Measurements from ENCODE around the gene LRBA. TPM values are rescaled to one million over a fixed set of nuclear protein-coding genes. Genes with fewer than 3 reads are reported as not detected.

Gene LRBA
- polyA plus RNA-seq, 1 of the 3 experiments (the other 2 are of a cell fraction): 11.4 TPM

DNA sequence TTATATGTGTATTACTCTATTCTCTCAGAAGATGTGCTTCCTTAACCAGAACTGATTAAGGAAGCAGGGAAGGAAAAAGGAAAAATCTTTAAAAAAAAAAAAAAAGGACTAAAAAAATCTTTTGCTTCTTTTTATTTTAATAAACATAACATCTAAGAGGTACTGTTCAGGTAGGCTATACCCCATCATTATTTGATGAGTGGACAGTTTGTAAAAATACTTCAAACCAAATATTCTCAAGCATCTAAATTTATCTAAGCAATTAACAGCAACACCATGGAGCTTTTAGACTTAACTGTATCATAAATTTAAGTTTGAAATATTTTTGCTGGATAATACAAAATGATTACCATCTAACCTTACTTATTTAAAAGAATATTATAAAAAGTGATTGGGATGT is 264.3 kb downstream of the LRBA start:
- Histone ChIP-seq H3K9me2 (no peaks in the 10 kb centered on the region), H3K4me2 (no peak overlapping the region), H2AFZ (ENCODE audit: low read depth) (no peak overlapping the region), H3K4me3 (ENCODE audit: low read depth in 2 of 2, low read length in 1 of 2) (no peak overlapping the region), H4K20me1 (ENCODE audit: insufficient read depth) (no peaks in the 10 kb centered on the region), H3K9ac (no peak overlapping the region), H3K79me2 (ENCODE audit: insufficient read depth) (no peaks in the 10 kb centered on the region), H3K9me3 (no peaks in the 10 kb centered on the region), H3K27me3 (ENCODE audit: insufficient read depth) (no peaks in the 10 kb centered on the region), H3K4me1 (ENCODE audit: control insufficient read depth in 1 of 2, insufficient read depth in 2 of 2, low read depth in 1 of 2, low read length in 1 of 2) (no peaks in the 10 kb centered on the region), H3F3A (replicated peaks; ENCODE audit: insufficient read depth) (no peaks in the 10 kb centered on the region), H3K27ac (ENCODE audit: low read depth in 2 of 2, low read length in 1 of 2) (no peak overlapping the region), H3K36me3 (replicated peaks in 1 of 2; ENCODE audit: control insufficient read depth in 1 of 2, insufficient read depth in 2 of 2, low read length in 1 of 2) (peaks cover 0 to 4% of the 10 kb centered on the region in 2 experiments)
- POLR2A ChIA-PET: no interaction called here
- no peak for DNase-seq
- TF ChIP-seq, protein P1, sequence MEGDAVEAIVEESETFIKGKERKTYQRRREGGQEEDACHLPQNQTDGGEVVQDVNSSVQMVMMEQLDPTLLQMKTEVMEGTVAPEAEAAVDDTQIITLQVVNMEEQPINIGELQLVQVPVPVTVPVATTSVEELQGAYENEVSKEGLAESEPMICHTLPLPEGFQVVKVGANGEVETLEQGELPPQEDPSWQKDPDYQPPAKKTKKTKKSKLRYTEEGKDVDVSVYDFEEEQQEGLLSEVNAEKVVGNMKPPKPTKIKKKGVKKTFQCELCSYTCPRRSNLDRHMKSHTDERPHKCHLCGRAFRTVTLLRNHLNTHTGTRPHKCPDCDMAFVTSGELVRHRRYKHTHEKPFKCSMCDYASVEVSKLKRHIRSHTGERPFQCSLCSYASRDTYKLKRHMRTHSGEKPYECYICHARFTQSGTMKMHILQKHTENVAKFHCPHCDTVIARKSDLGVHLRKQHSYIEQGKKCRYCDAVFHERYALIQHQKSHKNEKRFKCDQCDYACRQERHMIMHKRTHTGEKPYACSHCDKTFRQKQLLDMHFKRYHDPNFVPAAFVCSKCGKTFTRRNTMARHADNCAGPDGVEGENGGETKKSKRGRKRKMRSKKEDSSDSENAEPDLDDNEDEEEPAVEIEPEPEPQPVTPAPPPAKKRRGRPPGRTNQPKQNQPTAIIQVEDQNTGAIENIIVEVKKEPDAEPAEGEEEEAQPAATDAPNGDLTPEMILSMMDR (IDR thresholded peaks at IDR 0.05): no peak
- CTCF ChIA-PET: interaction anchor here (0.9 kb wide), 1 partner anchor 119 kb away, joined by 3 read pairs; no protein-coding TSS in a partner anchor

DNA sequence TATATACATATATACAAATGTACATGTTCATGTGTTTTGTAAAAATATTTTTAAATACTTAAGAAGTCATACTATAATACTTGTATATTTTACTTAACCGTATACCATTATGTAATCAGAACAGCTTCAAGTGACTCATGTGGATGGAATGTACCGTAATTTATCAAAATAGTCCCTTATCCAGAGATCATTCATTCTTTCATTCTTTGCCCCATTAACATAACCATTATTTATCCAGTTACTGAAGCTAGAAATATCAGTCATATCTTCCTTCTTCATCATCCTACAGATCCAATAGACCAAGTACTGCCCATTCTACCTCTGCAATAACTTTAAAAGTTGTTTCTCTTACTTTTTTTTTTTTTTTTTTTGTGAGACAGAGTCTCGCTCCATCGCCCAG is 268.9 kb downstream of the LRBA start:
- ChIA-PET POLR2A (no interaction called here), CTCF (no interaction called here)
- no peak overlapping the region for H3K4me2 ChIP-seq
- no peaks in the 10 kb centered on the region for H4K20me1 ChIP-seq (ENCODE audit: insufficient read depth)
- H2AFZ ChIP-seq (ENCODE audit: low read depth): no peak overlapping the region
- H3K4me3 ChIP-seq (ENCODE audit: low read depth in 2 of 2, low read length in 1 of 2): no peak overlapping the region
- no peaks in the 10 kb centered on the region for H3F3A ChIP-seq (replicated peaks; ENCODE audit: insufficient read depth)
- H3K9me3 ChIP-seq: no peaks in the 10 kb centered on the region
- H3K9me2 ChIP-seq: no peaks in the 10 kb centered on the region
- no peaks in the 10 kb centered on the region for H3K36me3 ChIP-seq (replicated peaks in 1 of 2; ENCODE audit: control insufficient read depth in 1 of 2, insufficient read depth in 2 of 2, low read length in 1 of 2)
- H3K79me2 ChIP-seq (ENCODE audit: insufficient read depth): no peaks in the 10 kb centered on the region
- no peak for DNase-seq
- peak overlapping the region in 1 of 2 experiments; percentile 27; a peak in 2 of 4 replicates for H3K27ac ChIP-seq (ENCODE audit: low read depth in 2 of 2, low read length in 1 of 2)
- no peak overlapping the region for H3K9ac ChIP-seq
- WGBS (ENCODE audit: low lambda C conversion rate): 80% methylated on average over 4 of the region's 4 CpGs
- H3K4me1 ChIP-seq (ENCODE audit: control insufficient read depth in 1 of 2, insufficient read depth in 2 of 2, low read depth in 1 of 2, low read length in 1 of 2): peaks cover 0 to 8% of the 10 kb centered on the region in 2 experiments; a peak in 3 of 4 replicates
- H3K27me3 ChIP-seq (ENCODE audit: insufficient read depth): no peaks in the 10 kb centered on the region
- TF ChIP-seq SIN3A (IDR thresholded peaks at IDR 0.05; ENCODE audit: borderline replicate concordance, low read depth, low read length): no peak
- TF ChIP-seq RAD21 (IDR thresholded peaks at IDR 0.05; ENCODE audit: low read length): no peak
- TF ChIP-seq NFIC (IDR thresholded peaks at IDR 0.05; ENCODE audit: borderline replicate concordance): no peak
- no peak for TF ChIP-seq GABPA (IDR thresholded peaks at IDR 0.05; ENCODE audit: low read depth)
- TF ChIP-seq NRF1 (IDR thresholded peaks at IDR 0.05; ENCODE audit: low read depth, low read length): no peak
- TF ChIP-seq YY1 (IDR thresholded peaks at IDR 0.05; ENCODE audit: low read depth): no peak
- TF ChIP-seq MAX (IDR thresholded peaks at IDR 0.05; ENCODE audit: low read depth): no peak
- TF ChIP-seq IRF3 (IDR thresholded peaks at IDR 0.05; ENCODE audit: low read depth, low read length): no peak
- no peak for TF ChIP-seq SMC3 (IDR thresholded peaks at IDR 0.05; ENCODE audit: low read depth, low read length)
- no peak for TF ChIP-seq EZH2phosphoT487 (IDR thresholded peaks at IDR 0.05; ENCODE audit: borderline replicate concordance, low read depth)
- TF ChIP-seq, protein P2, sequence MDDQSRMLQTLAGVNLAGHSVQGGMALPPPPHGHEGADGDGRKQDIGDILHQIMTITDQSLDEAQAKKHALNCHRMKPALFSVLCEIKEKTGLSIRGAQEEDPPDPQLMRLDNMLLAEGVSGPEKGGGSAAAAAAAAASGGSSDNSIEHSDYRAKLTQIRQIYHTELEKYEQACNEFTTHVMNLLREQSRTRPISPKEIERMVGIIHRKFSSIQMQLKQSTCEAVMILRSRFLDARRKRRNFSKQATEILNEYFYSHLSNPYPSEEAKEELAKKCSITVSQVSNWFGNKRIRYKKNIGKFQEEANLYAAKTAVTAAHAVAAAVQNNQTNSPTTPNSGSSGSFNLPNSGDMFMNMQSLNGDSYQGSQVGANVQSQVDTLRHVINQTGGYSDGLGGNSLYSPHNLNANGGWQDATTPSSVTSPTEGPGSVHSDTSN (IDR thresholded peaks at IDR 0.05): peak; percentile 48
- TF ChIP-seq EP300 (IDR thresholded peaks at IDR 0.05; ENCODE audit: borderline replicate concordance in 1 of 2, low read depth in 1 of 2, low read length in 1 of 2): peak in 1 of 2 experiments; percentile 36; a peak in 1 of 4 replicates
- no peak for TF ChIP-seq REST (IDR thresholded peaks at IDR 0.05; ENCODE audit: low read depth, low read length)
- no peak for TF ChIP-seq GATA2 (CRISPR knock-in tag; IDR thresholded peaks at IDR 0.05)
- no peak for TF ChIP-seq RCOR1 (IDR thresholded peaks at IDR 0.05; ENCODE audit: low read length)
- no peak for TF ChIP-seq FOXM1 (IDR thresholded peaks at IDR 0.05; ENCODE audit: low read depth)
- no peak for TF ChIP-seq USF2 (IDR thresholded peaks at IDR 0.05; ENCODE audit: borderline replicate concordance, low read depth, low read length)
- peak; percentile 16; the same call in 1 of the 2 replicates for TF ChIP-seq TCF12 (IDR thresholded peaks at IDR 0.05)
- TF ChIP-seq TAF1 (IDR thresholded peaks at IDR 0.05; ENCODE audit: borderline replicate concordance, low read depth, low read length): no peak

Data from SK-N-SH (cell line).